Activated naive CD8-positive, alpha-beta T cell treated with anti-CD3 and anti-CD28 coated beads, Interleukin-2, amount 50 U/mL, for 16 hours (primary cell): ENCODE results near the gene THADA.
"Not testable (repeated sequence)": the region's sequence is repeated elsewhere in the genome, so short reads cannot be mapped to it uniquely, and the experiment has no call there.

Experiments used
- DNase-seq: peaks from one replicate; pipeline ENCODE4 v3.0.0-alpha.2; 2020; ENCODE audit warnings: low read depth, low spot score

THADA gene

DNA sequence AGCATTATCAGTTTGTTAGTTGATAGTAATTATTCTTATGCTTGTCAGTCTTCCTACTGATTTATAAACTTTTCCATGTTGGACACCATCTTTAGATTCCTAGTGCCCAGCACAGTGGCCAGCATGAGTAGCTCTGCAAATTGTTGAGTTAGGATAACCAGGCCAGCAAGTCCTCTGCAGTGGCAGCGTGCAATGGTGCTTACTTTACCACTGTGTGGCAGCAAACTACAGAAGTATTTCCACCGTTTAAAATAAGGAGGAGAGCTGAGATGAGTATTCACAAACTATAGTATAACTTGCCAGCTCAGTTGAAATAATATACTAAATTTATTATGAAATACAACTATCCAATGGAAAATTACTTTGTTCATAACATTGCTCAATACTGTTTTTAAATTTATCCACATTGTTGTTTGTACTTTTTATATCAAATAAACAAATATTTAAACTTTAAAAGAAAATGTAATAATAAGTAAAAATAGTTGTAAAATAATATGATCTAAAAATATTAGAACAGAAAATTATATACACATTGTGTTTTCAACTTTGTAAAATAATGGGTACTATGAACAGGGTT lies 9.3 kb upstream of the THADA start:
- no peak for DNase-seq

DNA sequence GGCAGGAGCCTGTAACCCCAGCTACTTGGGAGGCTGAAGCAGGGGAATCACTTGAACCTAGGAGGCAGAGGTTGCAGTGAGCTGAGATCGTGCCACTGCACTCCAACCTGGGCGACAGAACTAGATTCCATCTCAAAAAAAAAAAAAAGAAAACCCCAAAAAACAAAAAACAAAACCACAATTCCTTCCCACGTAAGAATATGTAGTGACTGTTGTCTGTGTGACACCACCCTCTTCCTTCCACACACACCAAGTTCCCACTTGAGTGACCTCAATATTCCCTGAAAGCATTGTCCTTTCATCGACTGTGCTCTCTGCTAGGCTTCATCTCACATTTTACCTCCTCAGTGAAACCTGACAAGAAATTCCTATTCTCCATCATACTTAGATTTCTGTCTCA lies 8.8 kb upstream of the THADA start:
- DNase-seq: no peak

- not testable (repeated sequence) for DNase-seq
Measured at GRCh38 chr2:43600596-43600995, 4.8 kb upstream of the THADA start.

DNA sequence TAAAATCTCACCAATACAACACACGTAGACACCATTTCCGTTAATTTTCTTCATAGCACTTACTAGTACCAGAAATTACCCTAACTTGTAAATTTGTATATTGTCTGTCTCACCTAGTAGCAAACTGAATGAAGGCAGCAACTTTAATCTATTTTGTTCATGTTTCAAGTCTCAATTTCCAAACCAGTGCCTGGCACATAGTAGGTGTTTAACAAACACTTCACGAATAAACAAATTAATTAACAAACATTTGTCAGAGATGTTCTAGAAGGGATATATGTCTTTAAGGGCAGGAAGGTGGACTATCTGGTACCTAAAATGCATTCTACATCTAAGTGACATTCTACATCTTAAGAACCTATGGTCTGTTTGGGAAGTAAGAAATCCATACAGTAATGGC lies 963 bp downstream of the THADA start:
- no peak for DNase-seq

GRCh38 chr2:43593254-43593653 lies 2.6 kb downstream of the THADA start:
- DNase-seq: no peak

DNA sequence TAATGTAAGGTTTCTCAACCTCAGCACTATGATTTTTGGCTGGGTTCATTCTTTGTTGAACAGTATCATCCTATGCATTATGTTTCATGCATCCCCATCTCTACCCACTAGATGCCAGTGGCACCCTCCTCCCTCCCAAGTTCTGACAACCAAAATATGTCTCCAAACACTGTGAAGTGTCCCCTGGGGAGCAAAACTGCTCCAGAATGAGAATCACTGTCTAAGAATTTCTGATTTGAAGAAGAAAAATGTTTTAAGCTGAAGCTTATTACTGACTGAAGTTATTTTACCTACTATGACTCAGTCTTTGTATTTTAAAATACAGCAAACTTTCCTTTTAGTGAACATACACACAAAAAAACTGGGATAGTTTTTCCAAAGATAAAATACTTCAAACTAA lies 3.4 kb downstream of the THADA start:
- DNase-seq: no peak

- DNase-seq: no peak
Measured at GRCh38 chr2:43585708-43586107, 10.1 kb downstream of the THADA start.

GRCh38 chr2:43579275-43579981 lies 16.4 kb downstream of the THADA start:
- no peak for DNase-seq

GRCh38 chr2:43576981-43577892 lies 18.6 kb downstream of the THADA start:
- DNase-seq: no peak

GRCh38 chr2:43572244-43572643 lies 23.6 kb downstream of the THADA start:
- DNase-seq: no peak

GRCh38 chr2:43569921-43570320 lies 25.9 kb downstream of the THADA start:
- DNase-seq: no peak

GRCh38 chr2:43568228-43568627 lies 27.6 kb downstream of the THADA start:
- DNase-seq: no peak

DNA sequence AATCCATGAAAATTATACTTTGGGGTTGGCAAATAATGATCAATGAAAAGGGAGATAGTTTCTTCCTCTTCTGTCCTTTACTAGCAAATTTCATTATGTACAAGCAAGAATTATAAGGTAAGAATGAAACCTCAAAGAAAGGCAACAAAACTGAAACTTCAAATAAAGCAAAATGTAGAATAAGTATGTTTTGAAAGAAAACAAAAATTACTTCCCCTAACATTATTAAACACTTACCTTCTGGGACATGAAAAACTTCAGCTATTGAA lies 29.4 kb downstream of the THADA start:
- no peak for DNase-seq

DNA sequence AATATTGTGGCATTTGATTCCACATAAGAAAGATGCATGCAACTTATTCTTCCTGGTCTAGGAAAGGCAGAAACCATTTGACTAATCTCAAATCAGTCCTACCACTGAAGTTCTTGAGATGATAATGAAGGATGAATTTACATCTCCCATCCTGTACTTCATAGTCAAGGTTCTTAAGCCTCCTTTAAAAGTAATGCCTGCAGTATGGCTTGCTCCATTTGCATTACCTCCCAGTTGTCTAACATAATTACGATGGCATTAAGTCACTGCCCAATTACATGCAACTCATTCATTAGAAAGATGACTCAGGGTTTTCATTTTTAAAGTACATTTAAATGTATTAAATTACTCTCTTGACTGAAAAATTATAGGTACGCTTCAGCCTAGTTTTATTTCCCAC lies 32.2 kb downstream of the THADA start:
- DNase-seq: no peak

DNA sequence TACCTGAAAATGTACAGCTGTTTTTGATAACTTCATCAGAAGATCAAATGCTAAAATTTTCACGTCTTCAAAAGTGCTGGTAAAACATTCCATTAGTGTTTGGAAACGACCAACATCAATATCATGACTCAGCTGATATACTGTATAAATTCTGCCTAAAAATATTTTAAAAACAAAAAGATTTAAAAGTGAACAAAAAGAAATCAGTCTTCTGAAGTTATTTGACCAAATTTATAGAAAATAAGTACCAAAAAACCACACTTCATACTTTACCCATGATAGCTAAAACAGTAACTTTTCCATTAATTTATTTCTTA lies 35.6 kb downstream of the THADA start:
- no peak for DNase-seq

GRCh38 chr2:43559391-43560230 lies 36.2 kb downstream of the THADA start:
- no peak for DNase-seq

GRCh38 chr2:43557196-43557595 lies 38.6 kb downstream of the THADA start:
- DNase-seq: no peak

- DNase-seq: no peak
Measured at GRCh38 chr2:43556256-43556655, 39.6 kb downstream of the THADA start.

GRCh38 chr2:43553341-43553855 lies 42.4 kb downstream of the THADA start:
- no peak for DNase-seq

- no peak for DNase-seq
Measured at GRCh38 chr2:43551990-43552389, 43.8 kb downstream of the THADA start.

DNA sequence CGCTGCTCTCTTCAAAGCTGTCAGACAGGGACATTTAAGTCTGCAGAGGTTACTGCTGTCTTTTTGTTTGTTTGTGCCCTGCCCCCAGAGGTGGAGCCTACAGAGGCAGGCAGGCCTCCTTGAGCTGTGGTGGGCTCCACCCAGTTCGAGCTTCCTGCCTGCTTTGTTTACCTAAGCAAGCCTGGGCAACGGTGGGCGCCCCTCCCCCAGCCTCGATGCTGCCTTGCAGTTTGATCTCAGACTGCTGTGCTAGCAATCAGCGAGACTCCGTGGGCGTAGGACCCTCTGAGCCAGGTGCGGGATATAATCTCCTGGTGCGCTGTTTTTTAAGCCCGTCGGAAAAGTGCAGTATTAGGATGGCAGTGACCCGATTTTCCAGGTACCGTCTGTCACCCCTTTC lies 47.5 kb downstream of the THADA start:
- DNase-seq: not testable (repeated sequence)
